ENCODE measurements around the gene KDM8. TPM values are rescaled to one million over a fixed set of nuclear protein-coding genes. Genes with fewer than 3 reads are reported as not detected.

KDM8 gene
- total and polyA plus RNA-seq, 4 donors = 2.6 to 7.0 (median 4.7) TPM

DNA sequence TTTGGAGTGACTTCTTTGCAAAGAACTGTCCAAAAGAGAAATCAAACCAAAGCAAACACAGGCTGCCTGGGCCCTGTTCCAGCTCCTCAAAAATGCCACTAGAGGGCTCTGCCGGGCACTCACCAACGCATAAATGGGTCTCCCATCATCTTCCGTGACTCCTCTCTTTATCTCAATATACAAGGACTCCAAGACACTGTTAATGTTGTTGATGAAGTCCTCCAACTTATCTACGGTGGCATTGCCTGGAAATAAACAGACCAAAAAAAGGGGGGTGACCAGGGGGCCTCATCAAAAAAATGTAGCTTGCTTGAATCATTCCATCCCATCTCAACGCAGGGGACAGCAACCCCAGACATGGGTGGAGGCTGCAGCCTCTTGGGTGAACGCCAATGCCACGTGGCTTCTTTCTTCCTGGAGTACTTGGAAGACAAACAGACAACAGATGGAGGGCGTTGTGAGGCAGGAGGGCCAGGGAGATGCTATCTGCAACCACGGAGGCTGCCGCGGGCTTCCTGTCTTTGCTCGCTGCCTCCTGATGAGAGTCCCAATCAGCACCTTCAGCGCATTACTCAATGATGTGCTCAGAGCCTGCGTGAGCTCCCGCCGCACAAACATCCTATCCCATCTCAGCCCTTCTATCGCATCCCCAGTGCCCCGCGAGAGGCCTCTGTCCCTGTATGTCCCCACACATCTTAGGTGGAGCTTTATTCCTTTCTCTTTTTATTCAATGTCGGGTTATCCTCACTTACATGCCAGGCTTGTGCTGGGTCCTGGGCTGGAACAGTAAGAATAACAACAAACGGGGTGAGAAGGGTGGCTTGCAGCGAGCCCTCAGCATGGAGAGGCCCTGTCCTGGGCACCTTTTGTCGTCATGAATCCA is 32.0 kb downstream of the KDM8 start:
- peaks cover 0 to 17% (median 13%) of the 10 kb centered on the region in 4 donors for H3K36me3 ChIP-seq (ENCODE audit: control insufficient read depth in 4 of 4, insufficient read depth in 4 of 4, low read length in 4 of 4)
- 15 to 21% methylated on average over 23 of the region's 23 CpGs for WGBS, 2 donors
- H3K27me3 ChIP-seq (ENCODE audit: control insufficient read depth in 3 of 3, insufficient read depth in 3 of 3, low read length in 2 of 3) = no peaks in the 10 kb centered on the region
- no peaks in the 10 kb centered on the region for H3K9me3 ChIP-seq (ENCODE audit: control insufficient read depth in 4 of 4, insufficient read depth in 3 of 4, low read length in 3 of 4)
- peak overlapping the region; percentile 0 to 93 for H3K27ac ChIP-seq (ENCODE audit: low read depth in 1 of 2, low read length in 1 of 2)
- H3K9ac ChIP-seq (ENCODE audit: insufficient read depth in 1 of 2, low read length in 2 of 2) = no peak overlapping the region
- TF ChIP-seq, protein P1, sequence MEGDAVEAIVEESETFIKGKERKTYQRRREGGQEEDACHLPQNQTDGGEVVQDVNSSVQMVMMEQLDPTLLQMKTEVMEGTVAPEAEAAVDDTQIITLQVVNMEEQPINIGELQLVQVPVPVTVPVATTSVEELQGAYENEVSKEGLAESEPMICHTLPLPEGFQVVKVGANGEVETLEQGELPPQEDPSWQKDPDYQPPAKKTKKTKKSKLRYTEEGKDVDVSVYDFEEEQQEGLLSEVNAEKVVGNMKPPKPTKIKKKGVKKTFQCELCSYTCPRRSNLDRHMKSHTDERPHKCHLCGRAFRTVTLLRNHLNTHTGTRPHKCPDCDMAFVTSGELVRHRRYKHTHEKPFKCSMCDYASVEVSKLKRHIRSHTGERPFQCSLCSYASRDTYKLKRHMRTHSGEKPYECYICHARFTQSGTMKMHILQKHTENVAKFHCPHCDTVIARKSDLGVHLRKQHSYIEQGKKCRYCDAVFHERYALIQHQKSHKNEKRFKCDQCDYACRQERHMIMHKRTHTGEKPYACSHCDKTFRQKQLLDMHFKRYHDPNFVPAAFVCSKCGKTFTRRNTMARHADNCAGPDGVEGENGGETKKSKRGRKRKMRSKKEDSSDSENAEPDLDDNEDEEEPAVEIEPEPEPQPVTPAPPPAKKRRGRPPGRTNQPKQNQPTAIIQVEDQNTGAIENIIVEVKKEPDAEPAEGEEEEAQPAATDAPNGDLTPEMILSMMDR (IDR thresholded peaks at IDR 0.05; ENCODE audit: control extremely low read depth, extremely low read depth) = peak; percentile 67
- H3K4me1 ChIP-seq (ENCODE audit: control insufficient read depth in 5 of 5, insufficient read depth in 5 of 5, low read length in 5 of 5) = peaks cover 0 to 33% (median 18%) of the 10 kb centered on the region in 5 donors
- DNase-seq (peak; percentile 88 to 95 (median 93)), ATAC-seq (ENCODE audit: insufficient read depth, low FRiP score) (peak; percentile 45)
- H3K4me3 ChIP-seq = no peak overlapping the region

DNA sequence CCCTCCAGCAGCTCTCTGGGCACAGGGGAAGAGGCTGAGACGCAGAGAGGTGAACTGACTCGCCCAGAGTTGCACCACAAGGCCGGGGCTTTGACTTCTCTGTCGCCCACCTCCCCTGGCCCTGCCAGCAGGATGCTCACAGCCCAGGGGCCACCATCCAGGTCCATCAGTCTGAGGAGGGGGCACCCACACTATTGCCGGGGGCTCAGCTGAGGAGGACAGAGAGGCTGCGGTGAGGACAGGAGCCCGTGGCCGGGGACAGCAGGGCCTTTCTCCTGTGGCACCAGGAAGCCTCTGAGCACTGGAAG is 32.6 kb downstream of the KDM8 start:
- Histone ChIP-seq H3K36me3 (ENCODE audit: control insufficient read depth in 4 of 4, insufficient read depth in 4 of 4, low read length in 4 of 4) (peaks cover 0 to 16% (median 12%) of the 10 kb centered on the region in 4 donors), H3K4me3 (no peak overlapping the region), H3K27me3 (ENCODE audit: control insufficient read depth in 3 of 3, insufficient read depth in 3 of 3, low read length in 2 of 3) (no peaks in the 10 kb centered on the region), H3K4me1 (ENCODE audit: control insufficient read depth in 5 of 5, insufficient read depth in 5 of 5, low read length in 5 of 5) (peaks cover 0 to 33% (median 18%) of the 10 kb centered on the region in 5 donors), H3K27ac (ENCODE audit: low read depth in 1 of 2, low read length in 1 of 2) (peak overlapping the region; percentile 0 to 93), H3K9me3 (ENCODE audit: control insufficient read depth in 4 of 4, insufficient read depth in 3 of 4, low read length in 3 of 4) (no peaks in the 10 kb centered on the region), H3K9ac (ENCODE audit: insufficient read depth in 1 of 2, low read length in 2 of 2) (no peak overlapping the region)
- WGBS, 2 donors = 81 to 85% methylated on average over 8 of the region's 8 CpGs
- peak in 1 of 3 donors; percentile 11 for DNase-seq
- TF ChIP-seq, protein P1 (IDR thresholded peaks at IDR 0.05; ENCODE audit: control extremely low read depth, extremely low read depth) = no peak
- no peak for ATAC-seq (ENCODE audit: insufficient read depth, low FRiP score)

DNA sequence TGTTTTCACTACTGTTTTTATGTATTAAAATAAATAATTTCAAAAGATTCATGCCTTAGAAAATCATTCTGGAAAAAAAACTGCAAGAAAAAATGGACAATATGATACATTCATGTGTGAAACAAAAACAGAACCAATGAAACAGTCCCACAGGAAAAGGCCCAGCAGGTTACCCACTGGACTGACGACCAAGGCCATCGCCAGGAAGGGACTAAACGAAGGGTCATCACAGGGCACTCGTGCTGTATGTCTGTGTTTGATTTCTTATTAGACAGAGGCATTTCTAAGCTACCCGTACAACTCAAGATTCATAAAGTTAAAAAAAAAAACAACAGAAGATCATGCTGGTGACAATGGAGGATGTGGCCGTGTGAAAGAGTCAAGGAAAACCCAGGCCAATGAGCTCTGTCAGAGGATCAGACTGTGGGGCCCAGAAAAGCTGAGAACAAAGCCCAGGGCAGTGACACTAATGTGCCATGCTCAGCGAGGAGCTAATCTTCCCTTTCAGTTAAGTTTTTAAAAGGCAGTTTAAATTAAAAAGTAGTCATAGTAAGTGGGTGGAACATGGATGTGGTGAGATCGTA is 33.4 kb downstream of the KDM8 start:
- H3K4me1 ChIP-seq (ENCODE audit: control insufficient read depth in 5 of 5, insufficient read depth in 5 of 5, low read length in 5 of 5) = peaks cover 0 to 41% (median 18%) of the 10 kb centered on the region in 5 donors
- TF ChIP-seq, protein P1 (IDR thresholded peaks at IDR 0.05; ENCODE audit: control extremely low read depth, extremely low read depth) = no peak
- DNase-seq (no peak), ATAC-seq (ENCODE audit: insufficient read depth, low FRiP score) (no peak)
- no peak overlapping the region for H3K4me3 ChIP-seq
- peaks cover 0 to 16% (median 12%) of the 10 kb centered on the region in 4 donors for H3K36me3 ChIP-seq (ENCODE audit: control insufficient read depth in 4 of 4, insufficient read depth in 4 of 4, low read length in 4 of 4)
- WGBS, 2 donors = 66 to 68% methylated on average over 8 of the region's 8 CpGs
- no peaks in the 10 kb centered on the region for H3K9me3 ChIP-seq (ENCODE audit: control insufficient read depth in 4 of 4, insufficient read depth in 3 of 4, low read length in 3 of 4)
- no peaks in the 10 kb centered on the region for H3K27me3 ChIP-seq (ENCODE audit: control insufficient read depth in 3 of 3, insufficient read depth in 3 of 3, low read length in 2 of 3)
- H3K9ac ChIP-seq (ENCODE audit: insufficient read depth in 1 of 2, low read length in 2 of 2) = peak overlapping the region in 1 of 2 donors; percentile 20
- H3K27ac ChIP-seq (ENCODE audit: low read depth in 1 of 2, low read length in 1 of 2) = peak overlapping the region in 1 of 2 donors; percentile 72
